ENCODE measurements around the gene SVIL.
"Not testable (repeated sequence)": the region's sequence is repeated elsewhere in the genome, so short reads cannot be mapped to it uniquely, and the experiment has no call there.

The SVIL gene

GRCh38 chr10:29600067-29600466, 34.7 kb downstream of the SVIL start:
- DNase-seq = no peak

- DNase-seq = no peak
Measured at GRCh38 chr10:29598851-29599311, 35.9 kb downstream of the SVIL start.

- no peak for DNase-seq
Measured at GRCh38 chr10:29596826-29597225, 37.9 kb downstream of the SVIL start.

GRCh38 chr10:29596356-29596755, 38.4 kb downstream of the SVIL start:
- no peak for DNase-seq

GRCh38 chr10:29595636-29596225, 39.0 kb downstream of the SVIL start:
- DNase-seq = no peak

GRCh38 chr10:29595146-29595545, 39.6 kb downstream of the SVIL start:
- no peak for DNase-seq

- no peak for DNase-seq
Measured at GRCh38 chr10:29591651-29591968, 43.2 kb downstream of the SVIL start.

- DNase-seq = no peak
Measured at GRCh38 chr10:29590915-29591650, 43.7 kb downstream of the SVIL start.

GRCh38 chr10:29588629-29589421, 45.9 kb downstream of the SVIL start:
- DNase-seq = no peak

GRCh38 chr10:29587750-29588628, 46.8 kb downstream of the SVIL start:
- not testable (repeated sequence) for DNase-seq

GRCh38 chr10:29587102-29587749, 47.5 kb downstream of the SVIL start:
- not testable (repeated sequence) for DNase-seq

GRCh38 chr10:29586509-29586908, 48.3 kb downstream of the SVIL start:
- no peak for DNase-seq

GRCh38 chr10:29585488-29585976, 49.2 kb downstream of the SVIL start:
- DNase-seq = no peak

- DNase-seq = no peak
Measured at GRCh38 chr10:29584436-29584835, 50.3 kb downstream of the SVIL start.

GRCh38 chr10:29583674-29584073, 51.1 kb downstream of the SVIL start:
- no peak for DNase-seq

- not testable (repeated sequence) for DNase-seq
Measured at GRCh38 chr10:29582769-29583168, 52.0 kb downstream of the SVIL start.

- DNase-seq = no peak
Measured at GRCh38 chr10:29579455-29579970, 55.3 kb downstream of the SVIL start.

- DNase-seq = no peak
Measured at GRCh38 chr10:29578457-29578856, 56.3 kb downstream of the SVIL start.

GRCh38 chr10:29576681-29577080, 58.1 kb downstream of the SVIL start:
- DNase-seq = no peak

- DNase-seq = no peak
Measured at GRCh38 chr10:29575098-29575455, 59.7 kb downstream of the SVIL start.

- DNase-seq = not testable (repeated sequence)
Measured at GRCh38 chr10:29574212-29575097, 60.3 kb downstream of the SVIL start.

Data from NK-92 treated with Interleukin-12 subunit alpha and Interleukin-12 subunit beta, amount 100 ng/mL, for 24 hours (cell line).